K562 (cell line): ENCODE measurements around the gene BIRC7. TPM values are rescaled to one million over a fixed set of nuclear protein-coding genes. Genes with fewer than 3 reads are reported as not detected.

Source experiments
- CREM ChIP-seq: IDR thresholded peaks from 2 replicates; pipeline ENCODE4 v1.6.1; 2014; ENCODE audit warnings: antibody characterized with exemption, low read depth
- DMBX1 ChIP-seq: fragments of 250-450 bp; sonication (Bioruptor Pico); IDR thresholded peaks from 2 replicates; pipeline ENCODE4 v1.8.0; 2022; ENCODE audit warnings: inconsistent platforms, mild to moderate bottlenecking, moderate library complexity, borderline replicate concordance
- E2F1 ChIP-seq: sonication (generic); formaldehyde crosslinking; IDR thresholded peaks from 2 replicates; pipeline ENCODE4 v1.8.1; 2023; ENCODE audit warnings: mild to moderate bottlenecking, missing genetic modification reagents, moderate library complexity
- ELK3 ChIP-seq: fragments of 450-650 bp; formaldehyde crosslinking; IDR thresholded peaks from 2 replicates; pipeline ENCODE4 v1.4.0; 2020; ENCODE audit warnings: mild to moderate bottlenecking
- EP400 ChIP-seq: fragments of 450-650 bp; IDR thresholded peaks from 2 replicates; pipeline ENCODE4 v1.6.1; 2017; ENCODE audit warnings: antibody characterized with exemption, mild to moderate bottlenecking, moderate library complexity
- FOXP1 ChIP-seq: sonication (generic); formaldehyde crosslinking; IDR thresholded peaks from 2 replicates; pipeline ENCODE4 v1.8.0; 2022; ENCODE audit warnings: mild to moderate bottlenecking, missing genetic modification reagents
- HMGN3 ChIP-seq: IDR thresholded peaks from 2 replicates; pipeline ENCODE4 v1.6.1; 2011; ENCODE audit warnings: borderline replicate concordance, low read depth, mild to moderate bottlenecking, mixed read lengths, low read length; ENCODE audit not compliant: insufficient read length; ENCODE audit errors: extremely low read depth
- KLF1 ChIP-seq: fragments of 450-650 bp; IDR thresholded peaks from 2 replicates; pipeline ENCODE4 v1.6.1; 2016; ENCODE audit warnings: missing genetic modification characterization, missing compliant biosample characterization
- MNT ChIP-seq, 2 experiments: fragments of 450-650 bp; conservative IDR thresholded peaks; 2 replicates each; pipeline ENCODE4 v1.6.1; 2017; ENCODE audit warnings: mild to moderate bottlenecking in 2 of 2, moderate library complexity in 2 of 2
- NFIC ChIP-seq: fragments of 450-650 bp; IDR thresholded peaks from 2 replicates; pipeline ENCODE4 v1.6.1; 2017; ENCODE audit warnings: mild to moderate bottlenecking, inconsistent platforms
- NONO ChIP-seq, 2 experiments: fragments of 200-400 bp in 1 of 2; fragments of 450-650 bp in 1 of 2; formaldehyde crosslinking in 1 of 2; IDR thresholded peaks; 2 replicates each; pipeline ENCODE4 v1.6.1; 2017; ENCODE audit warnings: low read depth in 2 of 2, mild to moderate bottlenecking in 2 of 2, moderate library complexity in 2 of 2, low read length in 1 of 2
- PHF8 ChIP-seq: fragments of 200-600 bp; sonication (generic); IDR thresholded peaks from 2 replicates; pipeline ENCODE4 v1.6.1; 2012; ENCODE audit warnings: mixed run types, mild to moderate bottlenecking, inconsistent platforms, low read length, moderate library complexity, borderline replicate concordance
- POLR2H ChIP-seq: IDR thresholded peaks from 2 replicates; pipeline ENCODE4 v1.6.1; 2016; ENCODE audit warnings: missing genetic modification characterization, low read depth, mild to moderate bottlenecking, control low read depth, missing compliant biosample characterization, moderate library complexity
- RNF2 ChIP-seq: sonication (generic); IDR thresholded peaks from 2 replicates; pipeline ENCODE4 v1.6.1; 2016
- SMC3 ChIP-seq: conservative IDR thresholded peaks from 2 replicates; pipeline ENCODE4 v1.6.1; 2011; ENCODE audit warnings: low read depth, low read length, improper control_type of control experiment; ENCODE audit not compliant: insufficient read depth
- STAG1 ChIP-seq: sonication (generic); formaldehyde crosslinking; IDR thresholded peaks from 2 replicates; pipeline ENCODE4 v1.5.0; 2020; ENCODE audit warnings: missing genetic modification reagents, borderline replicate concordance
- TAF9B ChIP-seq: fragments of 450-650 bp; IDR thresholded peaks from 2 replicates; pipeline ENCODE4 v1.6.1; 2018; ENCODE audit warnings: mild to moderate bottlenecking; ENCODE audit not compliant: partially characterized antibody
- TARDBP ChIP-seq: fragments of 450-650 bp; IDR thresholded peaks from 2 replicates; pipeline ENCODE4 v1.6.1; 2016
- ZEB2 ChIP-seq: fragments of 450-650 bp; IDR thresholded peaks from 2 replicates; pipeline ENCODE4 v1.6.1; 2016
- ZNF133 ChIP-seq: fragments of 250-450 bp; sonication (Bioruptor Pico); IDR thresholded peaks from 2 replicates; pipeline ENCODE4 v1.4.0; 2020; ENCODE audit warnings: mild to moderate bottlenecking
- ZNF212 ChIP-seq: fragments of 450-650 bp; formaldehyde crosslinking; IDR thresholded peaks from 2 replicates; pipeline ENCODE4 v1.4.0; 2020; ENCODE audit warnings: mild to moderate bottlenecking
- ZNF3 ChIP-seq: fragments of 250-450 bp; sonication (Bioruptor Pico); IDR thresholded peaks from 2 replicates; pipeline ENCODE4 v1.5.0; 2021; ENCODE audit warnings: mild to moderate bottlenecking, moderate library complexity
- ZNF561 ChIP-seq: fragments of 450-650 bp; formaldehyde crosslinking; conservative IDR thresholded peaks from 2 replicates; pipeline ENCODE4 v1.4.0; 2020; ENCODE audit warnings: mild to moderate bottlenecking, moderate library complexity
- ZNF77 ChIP-seq: fragments of 250-450 bp; sonication (Bioruptor Pico); IDR thresholded peaks from 2 replicates; pipeline ENCODE4 v1.5.0; 2020
- polyA plus RNA-seq, 8 experiments: library from polyadenylated mRNA; depleted of rRNA in 4 of 8; stranded (reverse) in 5 of 8; unstranded in 3 of 8; fragments of >200 nt; fragmentation: Nextera tagmentation in 2 of 8; fragmentation: Illumina TruSeq in 1 of 8; extraction: Ambion mirVana in 2 of 8; extraction: Trizol in 1 of 8; gene quantifications; 2 replicates each; pipeline versions ENCODE4 v1.2.1 to v1.2.3, GENCODE V29; 2011 to 2014; ENCODE audit warnings: inconsistent platforms in 1 of 8, missing spikeins in 1 of 8
- total RNA-seq, 7 experiments: library from RNA; depleted of rRNA in 6 of 7; stranded (reverse); fragments of >200 nt in 6 of 7; fragmentation: Illumina TruSeq in 2 of 7; extraction: Trizol in 2 of 7; gene quantifications; 2 replicates each; pipeline versions ENCODE4 v1.2.1 to v1.2.3, GENCODE V29; 2011 to 2021; ENCODE audit warnings: low replicate concordance in 1 of 7

BIRC7 gene
- total and polyA plus RNA-seq, 9 of the 15 experiments (the other 6 are each of a cell fraction or from before 2014, with no cell fraction given), result 0.14 to 0.19 (median 0.16) TPM; not detected in 5

- TF ChIP-seq ZNF212 (CRISPR knock-in tag) (peak; percentile 64; the same call in 1 of the 2 replicates), ZNF561 (CRISPR knock-in tag) (no peak), KLF1 (tag) (peak; percentile 79), ZNF77 (CRISPR knock-in tag) (no peak), TARDBP (peak; percentile 20; the same call in 1 of the 2 replicates), CREM (peak; percentile 89), EP400 (peak; percentile 77), ZNF133 (0 out of 2 replicates have a peak, but pooled peaks have one; percentile 59), TAF9B (no peak), E2F1 (CRISPR knock-in tag) (peak; percentile 93), ELK3 (CRISPR knock-in tag) (no peak), POLR2H (tag) (no peak), ZNF3 (CRISPR knock-in tag) (no peak), NONO (IDR thresholded peaks at IDR 0.05; ENCODE audit: low read depth in 2 of 2, low read length in 1 of 2) (peak in 1 of 2 experiments; percentile 62; a peak in 1 of 4 replicates), FOXP1 (CRISPR knock-in tag) (no peak), ZEB2 (peak; percentile 89), HMGN3 (peak; percentile 80), STAG1 (CRISPR knock-in tag) (0 out of 2 replicates have a peak, but pooled peaks have one; percentile 31), SMC3 (no peak), MNT (conservative IDR thresholded peaks at IDR 0.05) (peak; percentile 85 to 89), DMBX1 (CRISPR knock-in tag) (peak; percentile 42; the same call in 1 of the 2 replicates), RNF2 (peak; percentile 21; the same call in 1 of the 2 replicates), NFIC (peak; percentile 29; the same call in 1 of the 2 replicates), PHF8 (peak; percentile 76; the same call in 1 of the 2 replicates)
Measured at GRCh38 chr20:63216041-63216848, 19.5 kb upstream of the BIRC7 start, which contains the start of gene YTHDF1 (continued).
